Mononuclear cell (primary cell): ENCODE data around the gene G0S2. TPM values are rescaled to one million over a fixed set of nuclear protein-coding genes. Genes with fewer than 3 reads are reported as not detected.

Experiments used
- H3K27me3 ChIP-seq: 2 replicates; pipeline ENCODE4 v1.6.0; 2011; ENCODE audit warnings: low read length, control low read depth; ENCODE audit not compliant: insufficient read depth
- H3K4me1 ChIP-seq: 2 replicates; pipeline ENCODE4 v1.5.1; 2011; ENCODE audit warnings: mild to moderate bottlenecking, low read length, control low read depth; ENCODE audit not compliant: insufficient read depth
- H3K4me3 ChIP-seq: 2 replicates; pipeline ENCODE4 v1.5.1; 2011; ENCODE audit warnings: mild to moderate bottlenecking, low read length, moderate library complexity
- H3K9me3 ChIP-seq: 2 replicates; pipeline ENCODE4 v1.5.1; 2011; ENCODE audit warnings: low read depth, mild to moderate bottlenecking, control low read depth, low read length
- total RNA-seq: library from RNA; depleted of rRNA; stranded (reverse); fragments of >200 nt; gene quantifications from one replicate; pipeline ENCODE4 v1.2.3, GENCODE V29; 2012

The G0S2 gene
- total RNA-seq, 1 donor = 1,987 TPM

- Histone ChIP-seq H3K9me3 (no peaks in the 10 kb centered on the region), H3K27me3 (no peaks in the 10 kb centered on the region), H3K4me3 (no peak overlapping the region), H3K4me1 (peaks cover 11% of the 10 kb centered on the region)
These were observed 31.8 kb upstream of the G0S2 start for GRCh38 chr1:209643285-209644020.

DNA sequence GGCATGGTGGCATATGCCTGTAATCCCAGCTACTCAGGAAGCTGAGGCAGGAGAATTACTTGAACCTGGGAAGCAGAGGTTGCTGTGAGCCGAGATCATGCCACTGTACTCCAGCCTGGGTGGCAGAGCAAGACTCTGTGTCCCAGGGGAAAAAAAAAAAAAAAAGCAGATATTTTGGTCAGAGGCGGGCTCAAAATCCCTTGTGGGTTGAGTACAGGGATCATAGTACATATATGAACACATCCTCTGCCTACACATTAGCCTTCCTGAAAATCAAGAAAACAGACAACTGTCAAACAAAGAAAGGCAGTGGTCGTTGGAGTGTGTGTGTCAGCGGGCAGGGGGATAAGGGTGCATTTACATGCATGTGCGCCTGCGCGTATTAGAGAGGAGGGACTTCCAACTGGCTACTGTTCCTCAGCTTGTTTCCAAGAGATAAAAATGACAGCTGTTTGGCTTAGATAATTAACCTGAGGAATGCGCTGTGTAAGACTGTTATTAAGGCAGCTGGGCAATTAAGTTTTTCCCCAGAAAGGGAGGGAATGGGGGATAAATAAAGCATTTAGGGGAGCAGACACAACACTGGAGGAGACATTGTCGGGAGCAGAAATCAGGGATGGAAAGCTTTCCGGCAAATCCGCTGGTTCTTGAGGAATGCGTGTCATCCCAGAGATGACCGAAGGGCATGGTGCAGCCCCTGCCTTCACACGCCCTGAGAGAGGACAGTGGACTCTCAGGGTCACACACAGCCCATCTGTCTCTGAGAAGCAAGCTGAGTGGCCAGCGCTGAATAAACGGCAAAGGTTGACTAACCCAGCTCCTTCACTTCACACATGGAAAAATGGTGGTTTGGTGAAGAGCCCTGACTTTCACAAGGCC is 29.4 kb upstream of the G0S2 start:
- H3K27me3 ChIP-seq = no peaks in the 10 kb centered on the region
- no peaks in the 10 kb centered on the region for H3K9me3 ChIP-seq
- peaks cover 35% of the 10 kb centered on the region for H3K4me1 ChIP-seq
- H3K4me3 ChIP-seq = no peak overlapping the region

DNA sequence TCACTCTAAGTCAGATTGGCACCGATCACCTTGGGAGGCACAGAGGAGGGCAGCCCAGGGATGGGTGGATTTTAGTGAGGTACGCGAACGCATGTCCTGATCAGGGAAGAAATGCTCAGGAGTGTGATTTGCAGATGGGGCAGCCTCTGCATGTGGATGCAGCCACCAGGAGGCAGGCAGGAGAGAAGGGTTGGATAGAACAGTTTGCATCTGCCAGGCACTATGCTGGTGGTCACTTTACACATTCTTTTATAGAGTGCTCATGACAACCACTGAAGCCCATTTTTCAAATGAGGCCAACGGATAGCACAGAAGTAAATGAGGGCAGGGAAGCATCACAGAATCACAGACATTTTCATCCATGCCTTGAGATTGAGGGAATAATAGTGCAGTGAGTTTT is 28.7 kb upstream of the G0S2 start:
- Histone ChIP-seq H3K4me3 (no peak overlapping the region), H3K4me1 (peaks cover 42% of the 10 kb centered on the region), H3K9me3 (no peaks in the 10 kb centered on the region), H3K27me3 (no peaks in the 10 kb centered on the region)

DNA sequence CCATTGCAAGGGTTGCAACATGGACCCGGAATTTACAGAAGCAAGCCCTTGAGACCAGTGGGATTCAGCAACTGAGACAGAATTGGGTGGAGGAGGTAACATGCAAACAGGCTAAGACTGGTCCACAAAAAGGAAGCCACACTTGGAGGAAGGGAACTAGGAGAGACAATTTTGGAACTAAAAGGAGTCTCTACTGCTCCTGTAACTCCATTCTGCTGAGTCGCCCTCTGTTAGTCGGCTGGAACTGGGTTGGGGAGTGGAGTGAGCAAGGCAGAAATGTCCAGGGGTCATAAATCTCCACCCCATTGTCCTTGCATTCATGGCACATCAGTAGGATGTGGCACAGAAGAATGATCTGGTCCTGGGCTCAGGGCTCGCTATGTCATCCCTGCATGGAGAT is 28.1 kb upstream of the G0S2 start:
- Histone ChIP-seq H3K4me3 (no peak overlapping the region), H3K27me3 (no peaks in the 10 kb centered on the region), H3K9me3 (no peaks in the 10 kb centered on the region), H3K4me1 (peaks cover 47% of the 10 kb centered on the region)

- H3K4me1 ChIP-seq = peaks cover 47% of the 10 kb centered on the region
- no peak overlapping the region for H3K4me3 ChIP-seq
- H3K9me3 ChIP-seq = no peaks in the 10 kb centered on the region
- no peaks in the 10 kb centered on the region for H3K27me3 ChIP-seq
These were observed 26.9 kb upstream of the G0S2 start for GRCh38 chr1:209648346-209648745.

- no peak overlapping the region for H3K4me3 ChIP-seq
- no peaks in the 10 kb centered on the region for H3K9me3 ChIP-seq
These were observed 26.1 kb upstream of the G0S2 start for GRCh38 chr1:209648931-209649776.

DNA sequence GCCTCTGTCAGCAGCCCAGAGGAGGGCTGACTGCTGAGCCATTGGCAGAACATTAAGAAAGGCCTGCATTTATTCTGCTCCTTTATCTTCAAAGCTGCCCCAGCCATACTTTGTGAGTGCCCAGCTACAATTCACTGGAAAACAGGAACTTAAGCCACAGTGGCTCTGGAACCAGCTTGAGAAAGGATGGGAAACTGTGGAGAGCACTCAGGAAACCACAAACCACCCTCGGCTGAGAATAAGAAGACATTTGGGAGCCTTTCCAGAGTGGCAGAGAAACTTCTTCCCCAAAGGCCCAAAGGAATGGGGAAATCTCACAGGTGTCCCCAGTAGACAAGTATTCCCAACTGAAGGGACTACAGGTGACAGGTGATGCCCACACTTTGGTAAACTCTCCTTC is 24.8 kb upstream of the G0S2 start:
- Histone ChIP-seq H3K4me3 (no peak overlapping the region), H3K9me3 (no peaks in the 10 kb centered on the region), H3K27me3 (no peaks in the 10 kb centered on the region), H3K4me1 (peaks cover 47% of the 10 kb centered on the region)

More at GRCh38 chr1:209648931-209649776, 26.1 kb upstream of the G0S2 start:
- peaks cover 47% of the 10 kb centered on the region for H3K4me1 ChIP-seq
- H3K27me3 ChIP-seq = no peaks in the 10 kb centered on the region

DNA sequence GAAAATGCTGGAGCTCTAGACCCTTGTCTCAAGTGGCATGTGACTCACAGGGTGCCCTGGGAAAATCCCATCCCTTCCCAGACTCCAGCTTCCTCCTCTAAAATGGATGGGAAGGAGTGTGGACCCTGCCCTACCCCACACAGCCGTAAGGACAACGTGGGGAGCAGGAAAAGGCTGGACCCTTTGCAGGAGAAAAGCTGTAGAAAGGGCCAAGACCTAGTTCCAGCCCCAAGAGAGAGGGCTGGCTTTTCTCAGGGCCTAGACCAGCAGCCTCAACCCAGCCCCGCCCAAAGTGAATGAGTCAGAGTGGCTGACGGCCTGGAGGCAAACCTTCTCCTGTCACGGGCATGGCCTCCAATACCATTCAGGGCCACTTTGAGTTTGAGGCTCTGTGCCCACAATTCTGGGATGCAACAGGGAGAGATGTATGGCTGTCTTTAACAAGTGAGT is 24.0 kb upstream of the G0S2 start:
- H3K4me1 ChIP-seq = peaks cover 47% of the 10 kb centered on the region

DNA sequence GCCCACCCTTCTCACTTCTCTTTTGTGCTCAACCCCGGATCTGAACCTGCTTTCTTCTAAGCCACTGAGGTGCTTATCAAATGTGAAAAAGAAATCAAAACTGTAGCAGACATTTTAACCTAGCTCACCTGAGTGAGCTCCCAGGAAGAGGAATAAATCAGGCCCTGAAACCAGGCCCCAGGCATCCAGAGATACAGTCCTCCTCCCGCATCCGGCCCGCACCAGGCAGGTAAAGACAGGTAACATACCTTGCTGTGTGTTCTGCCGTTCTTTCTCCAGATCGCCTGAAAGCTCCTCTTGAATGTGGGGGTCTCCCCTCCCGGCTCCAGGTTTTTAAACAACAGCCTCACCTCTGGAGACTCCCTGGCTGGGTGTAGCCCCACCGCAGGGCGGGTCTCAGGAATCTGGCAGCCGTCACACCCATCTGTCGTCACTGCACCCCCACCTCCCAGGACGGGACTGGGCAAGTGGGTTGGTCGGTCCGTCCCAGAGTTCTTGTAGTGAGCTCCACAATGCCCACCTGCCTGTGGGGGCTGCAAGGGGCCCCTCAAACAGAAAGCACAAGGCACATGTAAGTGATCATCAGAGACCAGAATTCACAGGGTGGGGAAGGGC is 23.0 kb upstream of the G0S2 start, which contains the start of gene LAMB3:
LAMB3 (minus strand) TSS at position 305 of the 615 bp plus-strand sequence. CDS start 1,481 bp downstream, outside the sequence.
- H3K4me3 ChIP-seq = no peak within 1 kb of the TSS
- no peaks in the 10 kb centered on the region for H3K9me3 ChIP-seq
- H3K27me3 ChIP-seq = no peaks in the 10 kb centered on the region
- peaks cover 50% of the 10 kb centered on the region for H3K4me1 ChIP-seq

More for the DNA sequence above, 24.0 kb upstream of the G0S2 start:
- Histone ChIP-seq H3K9me3 (no peaks in the 10 kb centered on the region), H3K4me3 (no peak overlapping the region), H3K27me3 (no peaks in the 10 kb centered on the region)

GRCh38 chr1:209652873-209653401 is 22.3 kb upstream of the G0S2 start:
- no peaks in the 10 kb centered on the region for H3K27me3 ChIP-seq

DNA sequence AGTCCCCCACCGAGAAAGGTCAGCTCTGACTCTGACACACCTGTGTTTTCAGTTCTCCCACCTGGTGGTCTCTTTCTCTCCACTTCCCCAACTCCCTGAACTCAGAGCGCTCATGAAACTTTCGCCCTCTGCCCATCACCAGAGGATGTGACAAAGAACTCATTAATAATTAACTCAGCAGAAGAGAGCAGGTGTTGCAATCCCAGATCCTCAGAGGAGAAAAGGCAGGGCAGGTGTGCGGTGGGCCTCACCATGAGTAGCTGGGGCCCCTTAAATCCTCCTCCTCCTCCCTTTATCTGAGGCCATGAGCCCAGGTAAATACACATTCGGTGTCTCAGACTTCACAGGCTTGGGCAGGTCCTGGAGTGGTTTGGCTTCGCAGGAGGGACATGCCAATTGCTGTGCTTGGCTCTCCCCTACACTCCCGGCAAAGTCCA is 21.3 kb upstream of the G0S2 start:
- no peaks in the 10 kb centered on the region for H3K9me3 ChIP-seq
- no peak overlapping the region for H3K4me3 ChIP-seq
- H3K4me1 ChIP-seq = peaks cover 54% of the 10 kb centered on the region
- no peaks in the 10 kb centered on the region for H3K27me3 ChIP-seq

More at GRCh38 chr1:209652873-209653401, 22.3 kb upstream of the G0S2 start:
- H3K9me3 ChIP-seq = no peaks in the 10 kb centered on the region
- H3K4me1 ChIP-seq = peaks cover 55% of the 10 kb centered on the region
- H3K4me3 ChIP-seq = no peak overlapping the region

GRCh38 chr1:209655411-209656231 is 19.6 kb upstream of the G0S2 start:
- Histone ChIP-seq H3K4me3 (no peak overlapping the region), H3K9me3 (no peaks in the 10 kb centered on the region), H3K4me1 (peaks cover 54% of the 10 kb centered on the region), H3K27me3 (no peaks in the 10 kb centered on the region)

GRCh38 chr1:209657140-209657879 is 17.9 kb upstream of the G0S2 start:
- peaks cover 45% of the 10 kb centered on the region for H3K4me1 ChIP-seq
- no peaks in the 10 kb centered on the region for H3K27me3 ChIP-seq
- no peak overlapping the region for H3K4me3 ChIP-seq

More at GRCh38 chr1:209657140-209657879, 17.9 kb upstream of the G0S2 start:
- no peaks in the 10 kb centered on the region for H3K9me3 ChIP-seq
